Fibroblast of pulmonary artery (primary cell): Measurements from ENCODE around the gene IQCH.

ENCODE experiments used
- DNase-seq: peaks from one replicate; pipeline ENCODE4 v3.0.0-alpha.2; 2010; ENCODE audit warnings: low read depth
- H3K4me3 ChIP-seq: replicated peaks from 2 replicates; pipeline ENCODE4 v1.5.1; 2011; ENCODE audit warnings: low read depth, mild to moderate bottlenecking, control low read depth, low read length, moderate library complexity
- CTCF ChIP-seq: IDR thresholded peaks from 2 replicates; pipeline ENCODE4 v1.5.1; 2011; ENCODE audit warnings: mild to moderate bottlenecking, control low read depth, low read length, inconsistent platforms; ENCODE audit errors: missing control alignments

The IQCH gene

GRCh38 chr15:67216859-67217258 is 37.7 kb upstream of the IQCH start:
- no peak for DNase-seq
- no peak for TF ChIP-seq CTCF
- no peak overlapping the region for H3K4me3 ChIP-seq

GRCh38 chr15:67218428-67218827 is 36.2 kb upstream of the IQCH start:
- DNase-seq: no peak
- no peak for TF ChIP-seq CTCF

GRCh38 chr15:67219288-67219687 is 35.3 kb upstream of the IQCH start:
- no peak overlapping the region for H3K4me3 ChIP-seq
- TF ChIP-seq CTCF: no peak
- no peak for DNase-seq

More at GRCh38 chr15:67218428-67218827, 36.2 kb upstream of the IQCH start:
- H3K4me3 ChIP-seq: no peak overlapping the region

GRCh38 chr15:67224889-67225288 is 29.7 kb upstream of the IQCH start:
- DNase-seq: no peak
- no peak for TF ChIP-seq CTCF
- no peak overlapping the region for H3K4me3 ChIP-seq

- H3K4me3 ChIP-seq: no peak overlapping the region
- TF ChIP-seq CTCF: no peak
- DNase-seq: peak; percentile 73
Measured at GRCh38 chr15:67225336-67225735, 29.2 kb upstream of the IQCH start.

- no peak for TF ChIP-seq CTCF
- no peak overlapping the region for H3K4me3 ChIP-seq
- no peak for DNase-seq
Measured at GRCh38 chr15:67227431-67227830, 27.2 kb upstream of the IQCH start.

- no peak overlapping the region for H3K4me3 ChIP-seq
- no peak for DNase-seq
Measured at GRCh38 chr15:67227846-67228245, 26.7 kb upstream of the IQCH start.

More at GRCh38 chr15:67227846-67228245, 26.7 kb upstream of the IQCH start:
- TF ChIP-seq CTCF: no peak
